Body of pancreas (tissue), 4 donors: ENCODE measurements around the gene PPWD1.

Experiments used
- POLR2A ChIP-seq, 3 donors: fragments of 450-650 bp; IDR thresholded peaks; one replicate each; pipeline ENCODE4 v1.6.1; 2016; ENCODE audit warnings: antibody characterized with exemption in 3 of 3, mild to moderate bottlenecking in 2 of 3
- TF ChIP-seq, protein P1 (sequence below), 7 experiments: fragments of 450-650 bp in 4 of 7; fragments of 200-600 bp in 3 of 7; sonication (generic) in 3 of 7; IDR thresholded peaks; one replicate each; pipeline ENCODE4 v1.5.1; 2016 to 2019; ENCODE audit warnings: antibody characterized with exemption in 7 of 7

DNA sequence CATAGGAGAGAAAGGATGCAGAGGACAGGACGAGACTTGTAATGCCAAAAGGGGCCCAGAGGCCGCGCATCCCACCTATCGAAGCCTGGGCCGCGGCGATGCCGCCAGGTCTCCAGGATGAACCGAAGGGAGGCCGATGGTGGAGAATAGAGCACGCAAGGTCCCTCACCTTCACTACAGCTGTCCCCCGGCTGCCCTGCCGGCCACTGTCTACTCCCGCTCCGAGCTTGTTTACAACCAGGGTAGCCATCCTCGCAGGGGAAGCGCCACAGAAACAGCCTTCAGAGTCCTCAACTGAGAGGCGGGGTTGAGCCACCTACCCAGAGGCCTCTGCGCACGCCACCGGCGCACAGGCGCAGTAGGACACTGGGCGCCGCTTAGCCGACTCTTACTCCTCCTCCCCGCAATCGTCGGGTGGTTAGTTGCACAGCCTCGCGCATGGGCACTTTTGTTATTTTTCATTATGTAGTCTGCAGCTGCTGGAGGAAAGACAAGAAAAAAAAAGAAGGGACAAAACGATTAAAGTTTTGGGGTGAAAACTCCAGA lies 61.0 kb downstream of the PPWD1 start, which contains the start of gene TRIM23:
- TF ChIP-seq, protein P1, sequence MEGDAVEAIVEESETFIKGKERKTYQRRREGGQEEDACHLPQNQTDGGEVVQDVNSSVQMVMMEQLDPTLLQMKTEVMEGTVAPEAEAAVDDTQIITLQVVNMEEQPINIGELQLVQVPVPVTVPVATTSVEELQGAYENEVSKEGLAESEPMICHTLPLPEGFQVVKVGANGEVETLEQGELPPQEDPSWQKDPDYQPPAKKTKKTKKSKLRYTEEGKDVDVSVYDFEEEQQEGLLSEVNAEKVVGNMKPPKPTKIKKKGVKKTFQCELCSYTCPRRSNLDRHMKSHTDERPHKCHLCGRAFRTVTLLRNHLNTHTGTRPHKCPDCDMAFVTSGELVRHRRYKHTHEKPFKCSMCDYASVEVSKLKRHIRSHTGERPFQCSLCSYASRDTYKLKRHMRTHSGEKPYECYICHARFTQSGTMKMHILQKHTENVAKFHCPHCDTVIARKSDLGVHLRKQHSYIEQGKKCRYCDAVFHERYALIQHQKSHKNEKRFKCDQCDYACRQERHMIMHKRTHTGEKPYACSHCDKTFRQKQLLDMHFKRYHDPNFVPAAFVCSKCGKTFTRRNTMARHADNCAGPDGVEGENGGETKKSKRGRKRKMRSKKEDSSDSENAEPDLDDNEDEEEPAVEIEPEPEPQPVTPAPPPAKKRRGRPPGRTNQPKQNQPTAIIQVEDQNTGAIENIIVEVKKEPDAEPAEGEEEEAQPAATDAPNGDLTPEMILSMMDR (IDR thresholded peaks at IDR 0.05) = no peak
- TF ChIP-seq POLR2A (IDR thresholded peaks at IDR 0.05) = peak in 2 of 3 donors; percentile 50 to 59
